GM23338 (cell line): ENCODE results near the gene GNG7. TPM values are rescaled to one million over a fixed set of nuclear protein-coding genes. Genes with fewer than 3 reads are reported as not detected.

Experiments
- ATAC-seq: fragments of 200-7000 bp; cut with Tn5 transposase; 3 replicates; pipeline ENCODE4 v1.9.1; 2020
- DNase-seq: peaks from one replicate; pipeline ENCODE4 v3.0.0-alpha.2; 2015; ENCODE audit warnings: low spot score
- H2AFZ ChIP-seq: fragments of 200-600 bp; sonication (generic); 2 replicates; pipeline ENCODE4 v1.8.0; 2016; ENCODE audit warnings: antibody characterized with exemption, mild to moderate bottlenecking, moderate library complexity
- H3F3A ChIP-seq: fragments of 200-600 bp; sonication (generic); replicated peaks from 2 replicates; pipeline ENCODE4 v1.8.0; 2017; ENCODE audit warnings: antibody characterized with exemption, mixed run types, low read depth
- H3K27ac ChIP-seq: fragments of 200-600 bp; sonication (generic); 2 replicates; pipeline ENCODE4 v1.6.1; 2016; ENCODE audit warnings: low read depth
- H3K27me3 ChIP-seq: fragments of 200-600 bp; sonication (generic); 2 replicates; pipeline ENCODE4 v1.8.0; 2016; ENCODE audit warnings: mild to moderate bottlenecking, mixed run types, moderate library complexity; ENCODE audit not compliant: insufficient read depth
- H3K36me3 ChIP-seq: fragments of 200-600 bp; sonication (generic); 2 replicates; pipeline ENCODE4 v1.8.0; 2016; ENCODE audit warnings: mild to moderate bottlenecking; ENCODE audit not compliant: insufficient read depth
- H3K4me1 ChIP-seq: fragments of 200-600 bp; sonication (generic); 2 replicates; pipeline ENCODE4 v1.8.0; 2016; ENCODE audit warnings: mild to moderate bottlenecking, moderate library complexity; ENCODE audit not compliant: insufficient read depth
- H3K4me2 ChIP-seq: fragments of 200-600 bp; sonication (generic); 2 replicates; pipeline ENCODE4 v1.7.1; 2017; ENCODE audit warnings: mixed run types
- H3K4me3 ChIP-seq: fragments of 200-600 bp; sonication (generic); 2 replicates; pipeline ENCODE4 v1.6.1; 2016; ENCODE audit warnings: mixed run types
- H3K79me2 ChIP-seq: fragments of 200-600 bp; sonication (generic); replicated peaks from 2 replicates; pipeline ENCODE4 v1.8.0; 2017; ENCODE audit warnings: mild to moderate bottlenecking; ENCODE audit not compliant: insufficient read depth
- H3K9me2 ChIP-seq: fragments of 200-600 bp; sonication (generic); 2 replicates; pipeline ENCODE4 v1.8.0; 2017; ENCODE audit not compliant: insufficient read depth
- H4K20me1 ChIP-seq: fragments of 200-600 bp; sonication (generic); replicated peaks from 2 replicates; pipeline ENCODE4 v1.8.0; 2017; ENCODE audit warnings: mild to moderate bottlenecking; ENCODE audit not compliant: insufficient read depth
- H3K27ac Mint-ChIP-seq: 2 replicates; pipeline ENCODE4 v1.8.0; 2020; ENCODE audit warnings: inconsistent platforms, mild to moderate bottlenecking, moderate library complexity, mixed read lengths
- H3K27me3 Mint-ChIP-seq: 3 replicates; pipeline ENCODE4 v1.8.0; 2022; ENCODE audit warnings: low read depth, mild to moderate bottlenecking, moderate library complexity, mixed read lengths, inconsistent platforms; ENCODE audit not compliant: insufficient read depth, poor library complexity
- H3K36me3 Mint-ChIP-seq: 3 replicates; pipeline ENCODE4 v1.8.0; 2021; ENCODE audit warnings: low read depth, mild to moderate bottlenecking, inconsistent platforms, moderate library complexity, mixed read lengths
- H3K4me1 Mint-ChIP-seq: 3 replicates; pipeline ENCODE4 v1.8.0; 2020; ENCODE audit warnings: mild to moderate bottlenecking, inconsistent platforms, mixed read lengths
- H3K4me3 Mint-ChIP-seq: 3 replicates; pipeline ENCODE4 v1.8.0; 2021; ENCODE audit warnings: moderate library complexity, mild to moderate bottlenecking, inconsistent platforms, mixed read lengths
- H3K9me3 Mint-ChIP-seq: 3 replicates; pipeline ENCODE4 v1.8.0; 2020; ENCODE audit warnings: moderate library complexity, mild to moderate bottlenecking, inconsistent platforms, mixed read lengths
- EZH2 ChIP-seq: fragments of 200-600 bp; sonication (generic); IDR thresholded peaks from one replicate; pipeline ENCODE4 v1.8.0; 2017; ENCODE audit warnings: antibody characterized with exemption, mild to moderate bottlenecking, low read depth; ENCODE audit not compliant: unreplicated experiment
- EZH2phosphoT487 ChIP-seq: fragments of 200-600 bp; sonication (generic); IDR thresholded peaks from one replicate; pipeline ENCODE4 v1.8.1; 2018; ENCODE audit warnings: antibody characterized with exemption; ENCODE audit not compliant: unreplicated experiment
- NANOG ChIP-seq: IDR thresholded peaks from 2 replicates; pipeline ENCODE4 v1.6.1; 2016; ENCODE audit warnings: antibody characterized with exemption, borderline replicate concordance
- POLR2AphosphoS5 ChIP-seq: IDR thresholded peaks from 2 replicates; pipeline ENCODE4 v1.6.1; 2016; ENCODE audit warnings: antibody characterized with exemption, low read depth
- STAT1 ChIP-seq: IDR thresholded peaks from one replicate; pipeline ENCODE4 v1.6.1; 2016; ENCODE audit warnings: antibody characterized with exemption; ENCODE audit not compliant: unreplicated experiment
- ZNF114 ChIP-seq: fragments of 250-450 bp; sonication (Bioruptor Pico); IDR thresholded peaks from 2 replicates; pipeline ENCODE4 v1.5.0; 2020; ENCODE audit warnings: mild to moderate bottlenecking, moderate library complexity
- ZNF331 ChIP-seq: fragments of 250-450 bp; sonication (Bioruptor Pico); IDR thresholded peaks from 2 replicates; pipeline ENCODE4 v1.5.0; 2020; ENCODE audit warnings: low read depth, mild to moderate bottlenecking, moderate library complexity
- polyA plus RNA-seq: library from polyadenylated mRNA; unstranded; fragments of >200 nt; fragmentation: Nextera tagmentation; extraction: Ambion mirVana; gene quantifications from 2 replicates; pipeline ENCODE4 v1.2.1, GENCODE V29; 2016
- total RNA-seq: library from RNA; depleted of rRNA; stranded (reverse); fragments of >200 nt; shearing (Covaris generic); gene quantifications from 2 replicates; pipeline ENCODE4 v1.2.3, GENCODE V29; 2014
- TF ChIP-seq, protein P1 (sequence below): IDR thresholded peaks from 2 replicates; pipeline ENCODE4 v1.6.1; 2016; ENCODE audit warnings: antibody characterized with exemption
- TF ChIP-seq, protein P2 (sequence below), 2 experiments: fragments of 200-600 bp in 1 of 2; sonication (generic) in 1 of 2; conservative IDR thresholded peaks; 2 replicates each; pipeline versions ENCODE4 v1.5.1 to v1.6.1; 2016 to 2017; ENCODE audit warnings: antibody characterized with exemption in 2 of 2, low read depth in 2 of 2, mild to moderate bottlenecking in 2 of 2, moderate library complexity in 1 of 2
- TF ChIP-seq, protein P3 (sequence below): fragments of 250-450 bp; sonication (Bioruptor Pico); IDR thresholded peaks from 2 replicates; pipeline ENCODE4 v1.5.0; 2020; ENCODE audit warnings: mild to moderate bottlenecking, moderate library complexity

GNG7 gene
- total and polyA plus RNA-seq, 2 experiments from 2014 or later = 5.1 to 5.4 TPM

DNA sequence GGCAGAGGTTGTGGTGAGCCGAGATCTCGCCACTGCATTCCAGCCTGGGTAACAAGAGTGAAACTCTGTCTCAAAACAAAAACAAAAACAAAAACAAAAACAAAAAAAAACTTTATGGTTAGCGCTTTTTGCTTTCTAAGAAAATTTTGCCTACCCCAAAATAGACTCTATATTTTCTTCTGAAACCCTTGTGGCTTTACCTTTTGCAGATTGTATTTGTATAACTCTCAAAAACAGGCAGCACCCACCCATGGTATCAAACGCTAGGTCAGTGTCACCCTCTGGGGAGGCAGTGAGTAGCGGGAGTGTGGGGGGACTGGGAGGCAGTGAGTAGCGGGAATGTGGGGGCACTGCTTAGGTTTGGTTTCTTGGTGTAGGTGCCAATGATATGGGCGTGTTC, 44.9 kb upstream of the GNG7 start:
- Histone ChIP-seq H3K27me3 (no peaks in the 10 kb centered on the region), H3K4me2 (no peak overlapping the region), H3K4me1 (no peaks in the 10 kb centered on the region), H4K20me1 (no peaks in the 10 kb centered on the region), H3K79me2 (no peaks in the 10 kb centered on the region), H2AFZ (no peak overlapping the region), H3K27ac (no peak overlapping the region), H3K36me3 (no peaks in the 10 kb centered on the region), H3F3A (0 out of 2 replicates have a peak, but pooled peaks cover 3% of the 10 kb centered on the region), H3K4me3 (no peak overlapping the region), H3K9me2 (no peaks in the 10 kb centered on the region)
- DNase-seq (no peak), ATAC-seq (no peak)
- H3K27ac Mint-ChIP-seq = no peak overlapping the region
- H3K4me3 Mint-ChIP-seq = no peak overlapping the region
- no peaks in the 10 kb centered on the region for H3K36me3 Mint-ChIP-seq
- peaks cover 8% of the 10 kb centered on the region for H3K27me3 Mint-ChIP-seq
- H3K9me3 Mint-ChIP-seq = no peaks in the 10 kb centered on the region
- H3K4me1 Mint-ChIP-seq = no peaks in the 10 kb centered on the region
- TF ChIP-seq ZNF114 (no peak), ZNF331 (CRISPR knock-in tag) (no peak), EZH2phosphoT487 (no peak)

DNA sequence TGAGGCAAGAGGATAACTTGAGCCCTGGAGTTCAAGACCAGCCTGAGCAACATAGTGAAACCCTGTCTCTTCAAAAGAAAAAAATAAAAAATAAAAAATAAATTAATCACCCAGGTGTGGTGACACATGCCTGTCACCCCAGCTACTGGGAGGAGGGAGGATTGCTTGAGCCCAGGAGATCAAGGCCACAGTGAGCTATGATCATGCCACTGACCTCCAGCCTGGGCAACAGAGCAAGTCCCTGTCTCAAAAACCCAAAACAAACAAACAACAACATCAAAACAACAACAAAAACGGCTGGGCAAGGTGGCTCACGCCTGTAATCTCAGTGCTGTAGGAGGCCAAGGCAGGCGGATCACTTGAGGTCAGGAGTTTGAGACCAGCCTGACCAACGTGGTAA, 41.6 kb upstream of the GNG7 start:
- H3K36me3 Mint-ChIP-seq = 0 out of 3 replicates have a peak, but pooled peaks cover 2% of the 10 kb centered on the region
- Histone ChIP-seq H3F3A (0 out of 2 replicates have a peak, but pooled peaks cover 3% of the 10 kb centered on the region), H3K4me1 (peaks cover 3% of the 10 kb centered on the region; the same call in 1 of the 2 replicates), H2AFZ (no peak overlapping the region), H3K36me3 (no peaks in the 10 kb centered on the region), H4K20me1 (no peaks in the 10 kb centered on the region), H3K27ac (no peak overlapping the region), H3K79me2 (peaks cover 3% of the 10 kb centered on the region; the same call in 1 of the 2 replicates), H3K4me2 (no peak overlapping the region), H3K27me3 (no peaks in the 10 kb centered on the region), H3K9me2 (no peaks in the 10 kb centered on the region), H3K4me3 (no peak overlapping the region)
- H3K27ac Mint-ChIP-seq = no peak overlapping the region
- DNase-seq (no peak), ATAC-seq (no peak)
- H3K4me3 Mint-ChIP-seq = no peak overlapping the region
- H3K4me1 Mint-ChIP-seq = peaks cover 2% of the 10 kb centered on the region; the same call in 2 of the 3 replicates
- H3K9me3 Mint-ChIP-seq = no peaks in the 10 kb centered on the region
- TF ChIP-seq NANOG (no peak), EZH2 (no peak), STAT1 (no peak), ZNF114 (no peak), ZNF331 (CRISPR knock-in tag) (no peak), EZH2phosphoT487 (no peak), POLR2AphosphoS5 (no peak)
- TF ChIP-seq, protein P1, sequence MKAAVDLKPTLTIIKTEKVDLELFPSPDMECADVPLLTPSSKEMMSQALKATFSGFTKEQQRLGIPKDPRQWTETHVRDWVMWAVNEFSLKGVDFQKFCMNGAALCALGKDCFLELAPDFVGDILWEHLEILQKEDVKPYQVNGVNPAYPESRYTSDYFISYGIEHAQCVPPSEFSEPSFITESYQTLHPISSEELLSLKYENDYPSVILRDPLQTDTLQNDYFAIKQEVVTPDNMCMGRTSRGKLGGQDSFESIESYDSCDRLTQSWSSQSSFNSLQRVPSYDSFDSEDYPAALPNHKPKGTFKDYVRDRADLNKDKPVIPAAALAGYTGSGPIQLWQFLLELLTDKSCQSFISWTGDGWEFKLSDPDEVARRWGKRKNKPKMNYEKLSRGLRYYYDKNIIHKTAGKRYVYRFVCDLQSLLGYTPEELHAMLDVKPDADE = no peak
- TF ChIP-seq, protein P2, sequence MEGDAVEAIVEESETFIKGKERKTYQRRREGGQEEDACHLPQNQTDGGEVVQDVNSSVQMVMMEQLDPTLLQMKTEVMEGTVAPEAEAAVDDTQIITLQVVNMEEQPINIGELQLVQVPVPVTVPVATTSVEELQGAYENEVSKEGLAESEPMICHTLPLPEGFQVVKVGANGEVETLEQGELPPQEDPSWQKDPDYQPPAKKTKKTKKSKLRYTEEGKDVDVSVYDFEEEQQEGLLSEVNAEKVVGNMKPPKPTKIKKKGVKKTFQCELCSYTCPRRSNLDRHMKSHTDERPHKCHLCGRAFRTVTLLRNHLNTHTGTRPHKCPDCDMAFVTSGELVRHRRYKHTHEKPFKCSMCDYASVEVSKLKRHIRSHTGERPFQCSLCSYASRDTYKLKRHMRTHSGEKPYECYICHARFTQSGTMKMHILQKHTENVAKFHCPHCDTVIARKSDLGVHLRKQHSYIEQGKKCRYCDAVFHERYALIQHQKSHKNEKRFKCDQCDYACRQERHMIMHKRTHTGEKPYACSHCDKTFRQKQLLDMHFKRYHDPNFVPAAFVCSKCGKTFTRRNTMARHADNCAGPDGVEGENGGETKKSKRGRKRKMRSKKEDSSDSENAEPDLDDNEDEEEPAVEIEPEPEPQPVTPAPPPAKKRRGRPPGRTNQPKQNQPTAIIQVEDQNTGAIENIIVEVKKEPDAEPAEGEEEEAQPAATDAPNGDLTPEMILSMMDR (conservative IDR thresholded peaks at IDR 0.05; ENCODE audit: low read depth in 2 of 2) = no peak
- TF ChIP-seq, protein P3, sequence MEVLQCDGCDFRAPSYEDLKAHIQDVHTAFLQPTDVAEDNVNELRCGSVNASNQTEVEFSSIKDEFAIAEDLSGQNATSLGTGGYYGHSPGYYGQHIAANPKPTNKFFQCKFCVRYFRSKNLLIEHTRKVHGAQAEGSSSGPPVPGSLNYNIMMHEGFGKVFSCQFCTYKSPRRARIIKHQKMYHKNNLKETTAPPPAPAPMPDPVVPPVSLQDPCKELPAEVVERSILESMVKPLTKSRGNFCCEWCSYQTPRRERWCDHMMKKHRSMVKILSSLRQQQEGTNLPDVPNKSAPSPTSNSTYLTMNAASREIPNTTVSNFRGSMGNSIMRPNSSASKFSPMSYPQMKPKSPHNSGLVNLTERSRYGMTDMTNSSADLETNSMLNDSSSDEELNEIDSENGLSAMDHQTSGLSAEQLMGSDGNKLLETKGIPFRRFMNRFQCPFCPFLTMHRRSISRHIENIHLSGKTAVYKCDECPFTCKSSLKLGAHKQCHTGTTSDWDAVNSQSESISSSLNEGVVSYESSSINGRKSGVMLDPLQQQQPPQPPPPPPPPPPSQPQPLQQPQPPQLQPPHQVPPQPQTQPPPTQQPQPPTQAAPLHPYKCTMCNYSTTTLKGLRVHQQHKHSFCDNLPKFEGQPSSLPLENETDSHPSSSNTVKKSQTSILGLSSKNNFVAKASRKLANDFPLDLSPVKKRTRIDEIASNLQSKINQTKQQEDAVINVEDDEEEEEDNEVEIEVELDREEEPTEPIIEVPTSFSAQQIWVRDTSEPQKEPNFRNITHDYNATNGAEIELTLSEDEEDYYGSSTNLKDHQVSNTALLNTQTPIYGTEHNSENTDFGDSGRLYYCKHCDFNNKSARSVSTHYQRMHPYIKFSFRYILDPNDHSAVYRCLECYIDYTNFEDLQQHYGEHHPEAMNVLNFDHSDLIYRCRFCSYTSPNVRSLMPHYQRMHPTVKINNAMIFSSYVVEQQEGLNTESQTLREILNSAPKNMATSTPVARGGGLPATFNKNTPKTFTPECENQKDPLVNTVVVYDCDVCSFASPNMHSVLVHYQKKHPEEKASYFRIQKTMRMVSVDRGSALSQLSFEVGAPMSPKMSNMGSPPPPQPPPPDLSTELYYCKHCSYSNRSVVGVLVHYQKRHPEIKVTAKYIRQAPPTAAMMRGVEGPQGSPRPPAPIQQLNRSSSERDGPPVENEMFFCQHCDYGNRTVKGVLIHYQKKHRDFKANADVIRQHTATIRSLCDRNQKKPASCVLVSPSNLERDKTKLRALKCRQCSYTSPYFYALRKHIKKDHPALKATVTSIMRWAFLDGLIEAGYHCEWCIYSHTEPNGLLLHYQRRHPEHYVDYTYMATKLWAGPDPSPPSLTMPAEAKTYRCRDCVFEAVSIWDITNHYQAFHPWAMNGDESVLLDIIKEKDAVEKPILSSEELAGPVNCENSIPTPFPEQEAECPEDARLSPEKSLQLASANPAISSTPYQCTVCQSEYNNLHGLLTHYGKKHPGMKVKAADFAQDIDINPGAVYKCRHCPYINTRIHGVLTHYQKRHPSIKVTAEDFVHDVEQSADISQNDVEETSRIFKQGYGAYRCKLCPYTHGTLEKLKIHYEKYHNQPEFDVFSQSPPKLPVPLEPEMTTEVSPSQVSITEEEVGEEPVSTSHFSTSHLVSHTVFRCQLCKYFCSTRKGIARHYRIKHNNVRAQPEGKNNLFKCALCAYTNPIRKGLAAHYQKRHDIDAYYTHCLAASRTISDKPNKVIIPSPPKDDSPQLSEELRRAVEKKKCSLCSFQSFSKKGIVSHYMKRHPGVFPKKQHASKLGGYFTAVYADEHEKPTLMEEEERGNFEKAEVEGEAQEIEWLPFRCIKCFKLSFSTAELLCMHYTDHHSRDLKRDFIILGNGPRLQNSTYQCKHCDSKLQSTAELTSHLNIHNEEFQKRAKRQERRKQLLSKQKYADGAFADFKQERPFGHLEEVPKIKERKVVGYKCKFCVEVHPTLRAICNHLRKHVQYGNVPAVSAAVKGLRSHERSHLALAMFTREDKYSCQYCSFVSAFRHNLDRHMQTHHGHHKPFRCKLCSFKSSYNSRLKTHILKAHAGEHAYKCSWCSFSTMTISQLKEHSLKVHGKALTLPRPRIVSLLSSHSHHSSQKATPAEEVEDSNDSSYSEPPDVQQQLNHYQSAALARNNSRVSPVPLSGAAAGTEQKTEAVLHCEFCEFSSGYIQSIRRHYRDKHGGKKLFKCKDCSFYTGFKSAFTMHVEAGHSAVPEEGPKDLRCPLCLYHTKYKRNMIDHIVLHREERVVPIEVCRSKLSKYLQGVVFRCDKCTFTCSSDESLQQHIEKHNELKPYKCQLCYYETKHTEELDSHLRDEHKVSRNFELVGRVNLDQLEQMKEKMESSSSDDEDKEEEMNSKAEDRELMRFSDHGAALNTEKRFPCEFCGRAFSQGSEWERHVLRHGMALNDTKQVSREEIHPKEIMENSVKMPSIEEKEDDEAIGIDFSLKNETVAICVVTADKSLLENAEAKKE (CRISPR knock-in tag) = no peak
- peaks cover 9% of the 10 kb centered on the region for H3K27me3 Mint-ChIP-seq
